Stimulated activated memory B cell treated with anti-CD40 and anti-IgM and Interleukin-4, amounts not matched to agents 10 μg/mL and 1 μg/mL and 100 μg/mL, for 72 hours (primary cell): Measurements from ENCODE around the gene CSMD2.

Experiments used
- ATAC-seq: fragments of 150-1000 bp; cut with Tn5 transposase; 2 replicates; pipeline ENCODE4 v1.10.0; 2021
- H3K27ac Mint-ChIP-seq: one replicate; pipeline ENCODE4 v1.8.0; 2022; ENCODE audit warnings: mild to moderate bottlenecking, mixed read lengths
- H3K27me3 Mint-ChIP-seq: one replicate; pipeline ENCODE4 v1.8.0; 2022; ENCODE audit warnings: mixed read lengths
- H3K36me3 Mint-ChIP-seq: one replicate; pipeline ENCODE4 v1.8.0; 2022; ENCODE audit warnings: mixed read lengths
- H3K4me1 Mint-ChIP-seq: one replicate; pipeline ENCODE4 v1.8.0; 2022; ENCODE audit warnings: mixed read lengths
- H3K4me3 Mint-ChIP-seq: one replicate; pipeline ENCODE4 v1.8.0; 2022; ENCODE audit warnings: mild to moderate bottlenecking, moderate library complexity, mixed read lengths
- H3K9me3 Mint-ChIP-seq: one replicate; pipeline ENCODE4 v1.8.0; 2022; ENCODE audit warnings: mixed read lengths

Gene CSMD2

GRCh38 chr1:33696962-33697361, 468.1 kb downstream of the CSMD2 start:
- Mint-ChIP-seq H3K36me3 (no peaks in the 10 kb centered on the region), H3K4me3 (no peak overlapping the region), H3K27ac (no peak overlapping the region), H3K4me1 (no peaks in the 10 kb centered on the region), H3K9me3 (peaks cover 2% of the 10 kb centered on the region), H3K27me3 (no peaks in the 10 kb centered on the region)
- no peak for ATAC-seq

GRCh38 chr1:33696311-33696710, 468.7 kb downstream of the CSMD2 start:
- Mint-ChIP-seq H3K4me3 (no peak overlapping the region), H3K27ac (no peak overlapping the region), H3K36me3 (no peaks in the 10 kb centered on the region), H3K9me3 (peaks cover 2% of the 10 kb centered on the region), H3K27me3 (no peaks in the 10 kb centered on the region), H3K4me1 (no peaks in the 10 kb centered on the region)
- ATAC-seq = no peak

DNA sequence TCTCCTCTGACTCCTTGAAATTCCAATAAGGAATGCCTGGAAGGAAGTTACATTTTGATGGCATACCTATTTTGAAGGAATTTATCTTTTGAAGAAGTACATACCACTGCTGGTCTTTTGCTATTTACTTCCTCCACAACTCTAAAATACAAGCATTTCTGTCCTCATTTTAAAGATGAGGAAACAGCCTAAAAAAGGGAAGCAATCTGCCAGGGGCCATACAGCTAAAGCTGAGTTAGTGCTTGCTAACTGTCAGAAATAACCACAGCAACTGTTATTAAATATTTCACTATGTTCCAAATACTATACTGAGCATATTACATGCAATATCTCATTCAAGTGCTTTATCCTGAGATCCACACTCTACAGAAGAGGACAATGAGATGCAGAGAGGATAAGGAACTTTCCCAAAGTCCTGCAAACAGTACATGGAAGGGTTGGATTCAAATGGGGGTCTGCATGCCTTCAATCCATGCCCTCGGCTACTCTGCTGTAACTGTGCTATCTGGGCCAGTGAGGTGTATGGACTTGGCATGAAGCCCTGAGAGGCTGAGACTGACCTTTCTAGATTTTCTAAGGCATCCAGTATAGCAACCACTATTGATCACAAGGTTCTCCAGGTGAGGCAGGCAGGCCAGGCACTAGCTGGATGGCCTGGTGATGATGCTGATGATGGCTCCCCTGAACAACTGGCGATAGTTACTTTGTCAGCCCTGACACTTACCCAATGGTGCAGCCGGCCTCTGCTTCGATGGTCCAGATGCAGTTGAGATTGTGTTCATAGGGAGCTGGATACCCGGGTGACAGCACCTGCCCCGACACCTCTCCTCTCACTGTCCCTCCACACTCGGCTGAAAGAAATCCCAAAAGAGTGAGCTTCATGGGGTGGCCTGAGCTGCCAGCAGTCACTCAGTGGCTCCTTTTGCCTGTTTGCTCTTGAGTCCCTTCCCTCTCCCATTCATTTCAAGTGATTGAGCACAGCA, 472.5 kb downstream of the CSMD2 start:
- no peak overlapping the region for H3K27ac Mint-ChIP-seq
- H3K27me3 Mint-ChIP-seq = peaks cover 12% of the 10 kb centered on the region
- peaks cover 2% of the 10 kb centered on the region for H3K9me3 Mint-ChIP-seq
- H3K4me3 Mint-ChIP-seq = no peak overlapping the region
- H3K4me1 Mint-ChIP-seq = no peaks in the 10 kb centered on the region
- H3K36me3 Mint-ChIP-seq = no peaks in the 10 kb centered on the region
- ATAC-seq = no peak

- H3K27me3 Mint-ChIP-seq = peaks cover 51% of the 10 kb centered on the region
- no peak overlapping the region for H3K27ac Mint-ChIP-seq
- H3K9me3 Mint-ChIP-seq = no peaks in the 10 kb centered on the region
- no peak overlapping the region for H3K4me3 Mint-ChIP-seq
- H3K4me1 Mint-ChIP-seq = no peaks in the 10 kb centered on the region
- H3K36me3 Mint-ChIP-seq = no peaks in the 10 kb centered on the region
- no peak for ATAC-seq
Measured at GRCh38 chr1:33687000-33687399, 478.0 kb downstream of the CSMD2 start.

- no peaks in the 10 kb centered on the region for H3K36me3 Mint-ChIP-seq
- no peaks in the 10 kb centered on the region for H3K9me3 Mint-ChIP-seq
- no peak overlapping the region for H3K4me3 Mint-ChIP-seq
- H3K27ac Mint-ChIP-seq = no peak overlapping the region
- H3K27me3 Mint-ChIP-seq = peaks cover 51% of the 10 kb centered on the region
- no peaks in the 10 kb centered on the region for H3K4me1 Mint-ChIP-seq
- ATAC-seq = no peak
Measured at GRCh38 chr1:33686551-33686950, 478.5 kb downstream of the CSMD2 start.

GRCh38 chr1:33685256-33685655, 479.8 kb downstream of the CSMD2 start:
- H3K4me1 Mint-ChIP-seq = no peaks in the 10 kb centered on the region
- H3K27me3 Mint-ChIP-seq = peaks cover 44% of the 10 kb centered on the region

GRCh38 chr1:33684396-33685179, 480.4 kb downstream of the CSMD2 start:
- Mint-ChIP-seq H3K27ac (no peak overlapping the region), H3K27me3 (peaks cover 40% of the 10 kb centered on the region), H3K4me1 (no peaks in the 10 kb centered on the region), H3K36me3 (no peaks in the 10 kb centered on the region), H3K4me3 (no peak overlapping the region), H3K9me3 (no peaks in the 10 kb centered on the region)
- no peak for ATAC-seq

More at GRCh38 chr1:33685256-33685655, 479.8 kb downstream of the CSMD2 start:
- Mint-ChIP-seq H3K9me3 (no peaks in the 10 kb centered on the region), H3K36me3 (no peaks in the 10 kb centered on the region), H3K27ac (no peak overlapping the region), H3K4me3 (no peak overlapping the region)
- no peak for ATAC-seq

GRCh38 chr1:33683913-33684312, 481.1 kb downstream of the CSMD2 start:
- ATAC-seq = no peak
- H3K36me3 Mint-ChIP-seq = no peaks in the 10 kb centered on the region

GRCh38 chr1:33682371-33682770, 482.7 kb downstream of the CSMD2 start:
- Mint-ChIP-seq H3K4me3 (no peak overlapping the region), H3K27me3 (peaks cover 40% of the 10 kb centered on the region), H3K9me3 (peaks cover 2% of the 10 kb centered on the region), H3K27ac (no peak overlapping the region), H3K4me1 (no peaks in the 10 kb centered on the region), H3K36me3 (no peaks in the 10 kb centered on the region)
- no peak for ATAC-seq

More at GRCh38 chr1:33683913-33684312, 481.1 kb downstream of the CSMD2 start:
- H3K9me3 Mint-ChIP-seq = no peaks in the 10 kb centered on the region
- H3K27ac Mint-ChIP-seq = no peak overlapping the region
- H3K4me1 Mint-ChIP-seq = no peaks in the 10 kb centered on the region
- no peak overlapping the region for H3K4me3 Mint-ChIP-seq
- H3K27me3 Mint-ChIP-seq = peaks cover 40% of the 10 kb centered on the region

GRCh38 chr1:33680281-33680840, 484.7 kb downstream of the CSMD2 start:
- Mint-ChIP-seq H3K4me1 (no peaks in the 10 kb centered on the region), H3K27me3 (peaks cover 23% of the 10 kb centered on the region), H3K27ac (no peak overlapping the region), H3K4me3 (no peak overlapping the region), H3K9me3 (peaks cover 2% of the 10 kb centered on the region), H3K36me3 (no peaks in the 10 kb centered on the region)
- ATAC-seq = no peak

DNA sequence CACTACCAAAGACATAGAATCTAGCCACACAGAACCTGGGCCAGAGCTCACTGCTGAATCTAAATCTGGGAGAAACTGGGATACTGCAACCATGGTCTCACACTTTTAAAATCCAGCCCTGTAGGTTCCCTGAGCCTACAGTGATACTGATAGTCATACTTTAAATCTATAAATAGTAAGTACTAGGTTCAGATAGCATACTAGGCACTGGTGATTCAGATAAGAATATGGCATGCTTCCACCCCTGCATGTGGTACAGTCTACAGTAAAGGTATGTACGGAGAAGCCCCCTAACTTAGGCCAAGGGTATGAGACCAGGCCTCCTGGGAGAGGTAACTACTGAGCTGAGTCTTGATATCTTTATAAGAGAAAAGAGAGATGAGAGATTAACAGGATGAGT, 494.5 kb downstream of the CSMD2 start:
- Mint-ChIP-seq H3K27me3 (peaks cover 21% of the 10 kb centered on the region), H3K4me3 (no peak overlapping the region), H3K4me1 (no peaks in the 10 kb centered on the region), H3K36me3 (no peaks in the 10 kb centered on the region), H3K27ac (no peak overlapping the region), H3K9me3 (peaks cover 4% of the 10 kb centered on the region)
- no peak for ATAC-seq

DNA sequence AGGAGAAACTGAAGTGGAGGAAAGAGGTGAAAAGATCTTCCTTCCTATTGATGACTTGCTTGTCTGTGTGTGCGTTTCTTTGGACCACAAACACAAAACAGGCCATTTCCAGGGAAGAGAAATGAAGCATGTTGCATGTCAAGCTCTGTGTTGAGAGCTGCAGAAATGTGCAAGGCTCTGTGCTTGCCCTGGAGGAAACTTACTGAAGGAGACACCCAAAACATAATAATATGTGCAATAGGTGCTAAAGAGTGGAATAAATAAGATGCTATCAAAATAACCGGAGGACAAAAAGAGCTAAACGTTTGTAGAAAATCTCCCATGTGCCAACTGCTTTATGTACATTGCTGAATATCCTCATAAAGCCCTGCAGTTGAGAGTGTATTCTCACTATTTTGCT, 496.3 kb downstream of the CSMD2 start:
- no peak for ATAC-seq
- no peaks in the 10 kb centered on the region for H3K4me1 Mint-ChIP-seq
- no peak overlapping the region for H3K4me3 Mint-ChIP-seq
- H3K27me3 Mint-ChIP-seq = peaks cover 26% of the 10 kb centered on the region
- no peaks in the 10 kb centered on the region for H3K36me3 Mint-ChIP-seq
- H3K27ac Mint-ChIP-seq = no peak overlapping the region
- peaks cover 4% of the 10 kb centered on the region for H3K9me3 Mint-ChIP-seq

DNA sequence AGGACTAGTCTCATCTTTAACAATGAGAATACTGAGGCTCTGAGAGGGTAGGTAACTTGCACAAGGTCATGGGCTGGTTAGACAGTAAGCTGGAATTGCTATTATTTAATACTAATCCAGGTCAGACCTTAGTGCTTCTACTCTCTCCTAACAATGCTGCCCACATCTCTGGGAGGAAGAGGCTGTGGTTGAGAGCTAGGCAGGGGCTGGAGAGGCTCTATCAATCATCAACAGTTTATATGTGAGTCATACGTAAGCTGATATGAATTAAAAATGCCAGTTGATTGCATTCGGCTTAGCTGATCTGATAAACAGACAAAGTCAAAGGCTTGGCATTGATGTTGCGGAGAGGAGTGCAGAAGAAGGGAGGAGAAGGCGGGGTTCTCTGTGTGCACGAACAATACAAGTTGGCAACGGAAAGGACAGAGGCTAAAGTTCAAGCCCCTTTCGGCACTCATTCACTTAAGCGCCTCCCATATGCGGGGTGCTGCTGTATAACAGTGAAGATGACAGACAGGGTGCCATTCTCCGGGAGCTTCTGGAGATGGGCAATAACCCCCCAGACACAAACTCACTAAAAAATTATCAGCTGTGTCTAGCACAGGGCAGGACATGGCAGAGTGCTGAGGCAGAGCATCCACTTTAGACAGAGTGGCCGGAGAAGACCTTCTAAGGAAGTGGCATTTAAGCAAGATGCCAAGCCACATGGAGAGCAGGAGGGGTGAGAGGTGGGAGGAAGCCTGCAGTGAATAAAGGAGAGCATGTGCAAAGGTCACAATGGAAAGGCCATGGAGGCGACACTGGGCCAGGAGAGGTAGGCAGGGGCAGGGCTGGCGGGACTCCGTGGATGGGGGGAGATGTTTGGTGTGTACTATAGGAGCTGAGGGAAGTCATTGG, 497.4 kb downstream of the CSMD2 start:
- Mint-ChIP-seq H3K36me3 (no peaks in the 10 kb centered on the region), H3K27me3 (peaks cover 26% of the 10 kb centered on the region), H3K9me3 (no peaks in the 10 kb centered on the region), H3K27ac (no peak overlapping the region), H3K4me3 (no peak overlapping the region), H3K4me1 (no peaks in the 10 kb centered on the region)
- no peak for ATAC-seq

GRCh38 chr1:33666616-33667015, 498.4 kb downstream of the CSMD2 start:
- H3K9me3 Mint-ChIP-seq = no peaks in the 10 kb centered on the region
- no peak for ATAC-seq
- H3K27ac Mint-ChIP-seq = no peak overlapping the region
- H3K27me3 Mint-ChIP-seq = peaks cover 26% of the 10 kb centered on the region
- H3K36me3 Mint-ChIP-seq = no peaks in the 10 kb centered on the region
- no peak overlapping the region for H3K4me3 Mint-ChIP-seq
- H3K4me1 Mint-ChIP-seq = no peaks in the 10 kb centered on the region
